Measurements from ENCODE around the gene SCNN1A.

GRCh38 chr12:6352193-6353173 lies 22.9 kb downstream of the SCNN1A start:
- no peak for TF ChIP-seq POLR2AphosphoS5 (IDR thresholded peaks at IDR 0.05)
- no peak for TF ChIP-seq CTCF (IDR thresholded peaks at IDR 0.05)
